GM19238 (cell line): ENCODE results near the gene CCR3.
"Not testable (repeated sequence)": the region's sequence is repeated elsewhere in the genome, so short reads cannot be mapped to it uniquely, and the experiment has no call there.

ENCODE experiments used
- DNase-seq: peaks from one replicate; pipeline ENCODE4 v3.0.0; 2011; ENCODE audit warnings: low spot score; ENCODE audit not compliant: insufficient read length

CCR3 gene

GRCh38 chr3:46242120-46242519 lies at the start of gene CCR3:
TSS of gene CCR3 (plus strand) at chr3:46242460. CDS start at chr3:46265159, 22,699 bp downstream.
- no peak for DNase-seq

- no peak for DNase-seq
Measured at GRCh38 chr3:46192939-46193338, 49.3 kb upstream of the CCR3 start.

- DNase-seq: no peak
Measured at GRCh38 chr3:46193436-46193835, 48.8 kb upstream of the CCR3 start.

- no peak for DNase-seq
Measured at GRCh38 chr3:46194868-46195553, 47.2 kb upstream of the CCR3 start.

GRCh38 chr3:46196261-46196957 lies 45.9 kb upstream of the CCR3 start:
- DNase-seq: no peak

GRCh38 chr3:46200211-46200610 lies 42.0 kb upstream of the CCR3 start:
- no peak for DNase-seq

- DNase-seq: no peak
Measured at GRCh38 chr3:46200790-46201189, 41.5 kb upstream of the CCR3 start.

GRCh38 chr3:46202535-46202934 lies 39.7 kb upstream of the CCR3 start:
- DNase-seq: no peak

- DNase-seq: no peak
Measured at GRCh38 chr3:46203681-46204080, 38.6 kb upstream of the CCR3 start.

GRCh38 chr3:46205286-46205960 lies 36.8 kb upstream of the CCR3 start:
- DNase-seq: no peak

- no peak for DNase-seq
Measured at GRCh38 chr3:46206282-46207015, 35.8 kb upstream of the CCR3 start.

GRCh38 chr3:46207514-46207913 lies 34.7 kb upstream of the CCR3 start:
- not testable (repeated sequence) for DNase-seq

GRCh38 chr3:46208167-46208704 lies 34.0 kb upstream of the CCR3 start, which contains the start of gene CCR1:
TSS of gene CCR1 (minus strand) at chr3:46208313. CDS start at chr3:46204313, 4,000 bp downstream.
- no peak for DNase-seq

- no peak for DNase-seq
Measured at GRCh38 chr3:46209053-46209452, 33.2 kb upstream of the CCR3 start.

GRCh38 chr3:46209746-46210470 lies 32.4 kb upstream of the CCR3 start:
- no peak for DNase-seq

- DNase-seq: no peak
Measured at GRCh38 chr3:46212101-46212500, 30.2 kb upstream of the CCR3 start.

GRCh38 chr3:46213201-46213600 lies 29.1 kb upstream of the CCR3 start:
- no peak for DNase-seq

- no peak for DNase-seq
Measured at GRCh38 chr3:46214751-46215352, 27.4 kb upstream of the CCR3 start.

GRCh38 chr3:46215810-46216414 lies 26.3 kb upstream of the CCR3 start:
- DNase-seq: no peak

GRCh38 chr3:46218196-46218709 lies 24.0 kb upstream of the CCR3 start:
- DNase-seq: no peak
